Measurements from ENCODE around the gene ZNF568.

GRCh38 chr19:36986131-36986530 lies 70.0 kb downstream of the ZNF568 start:
- TF ChIP-seq CTCF (IDR thresholded peaks at IDR 0.05), result no peak
- TF ChIP-seq NRF1 (IDR thresholded peaks at IDR 0.05; ENCODE audit: low read depth, low read length), result no peak
- TF ChIP-seq TEAD4 (IDR thresholded peaks at IDR 0.05; ENCODE audit: borderline replicate concordance, insufficient read depth), result no peak

Measured in SK-N-SH (cell line).